ENCODE results near the gene AGK. TPM values are rescaled to one million over a fixed set of nuclear protein-coding genes. Genes with fewer than 3 reads are reported as not detected.

AGK gene
- total RNA-seq, 4 donors from 2014 or later, result 11.8 to 73.8 (median 38.4) TPM

DNA sequence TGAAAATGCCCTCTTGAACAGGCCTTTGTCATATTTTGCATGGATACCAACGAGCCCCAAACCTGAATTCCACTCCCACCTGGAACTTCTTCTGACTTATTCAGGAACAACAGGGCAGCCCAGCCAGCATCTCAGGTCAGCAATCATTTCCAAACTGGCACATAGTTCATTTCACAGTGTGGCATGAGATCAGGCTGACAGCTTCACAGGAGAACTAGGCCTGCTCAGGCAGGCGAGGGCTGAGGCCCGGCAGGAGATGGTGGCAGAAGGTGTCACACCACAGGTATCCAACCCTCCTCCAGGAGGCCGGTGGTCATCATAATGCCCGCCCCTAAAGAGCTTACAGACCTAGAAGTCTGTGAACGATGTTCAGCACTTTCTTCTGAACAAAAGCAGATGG is 108.3 kb downstream of the AGK start:
- no peak overlapping the region for H3K4me3 ChIP-seq
- no peaks in the 10 kb centered on the region for H3K4me1 ChIP-seq
- H3K27me3 ChIP-seq, result no peaks in the 10 kb centered on the region
- DNase-seq, result no peak
- TF ChIP-seq POLR2A (IDR thresholded peaks at IDR 0.05), result no peak
- TF ChIP-seq, protein P1, sequence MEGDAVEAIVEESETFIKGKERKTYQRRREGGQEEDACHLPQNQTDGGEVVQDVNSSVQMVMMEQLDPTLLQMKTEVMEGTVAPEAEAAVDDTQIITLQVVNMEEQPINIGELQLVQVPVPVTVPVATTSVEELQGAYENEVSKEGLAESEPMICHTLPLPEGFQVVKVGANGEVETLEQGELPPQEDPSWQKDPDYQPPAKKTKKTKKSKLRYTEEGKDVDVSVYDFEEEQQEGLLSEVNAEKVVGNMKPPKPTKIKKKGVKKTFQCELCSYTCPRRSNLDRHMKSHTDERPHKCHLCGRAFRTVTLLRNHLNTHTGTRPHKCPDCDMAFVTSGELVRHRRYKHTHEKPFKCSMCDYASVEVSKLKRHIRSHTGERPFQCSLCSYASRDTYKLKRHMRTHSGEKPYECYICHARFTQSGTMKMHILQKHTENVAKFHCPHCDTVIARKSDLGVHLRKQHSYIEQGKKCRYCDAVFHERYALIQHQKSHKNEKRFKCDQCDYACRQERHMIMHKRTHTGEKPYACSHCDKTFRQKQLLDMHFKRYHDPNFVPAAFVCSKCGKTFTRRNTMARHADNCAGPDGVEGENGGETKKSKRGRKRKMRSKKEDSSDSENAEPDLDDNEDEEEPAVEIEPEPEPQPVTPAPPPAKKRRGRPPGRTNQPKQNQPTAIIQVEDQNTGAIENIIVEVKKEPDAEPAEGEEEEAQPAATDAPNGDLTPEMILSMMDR (IDR thresholded peaks at IDR 0.05), result no peak
- H3K27ac ChIP-seq, result no peak overlapping the region
- H3K36me3 ChIP-seq, result no peaks in the 10 kb centered on the region
- no peaks in the 10 kb centered on the region for H3K9me3 ChIP-seq
- intact Hi-C loops (cut with DNase I; ENCODE audit: low total_unique reads), result no loop called here

DNA sequence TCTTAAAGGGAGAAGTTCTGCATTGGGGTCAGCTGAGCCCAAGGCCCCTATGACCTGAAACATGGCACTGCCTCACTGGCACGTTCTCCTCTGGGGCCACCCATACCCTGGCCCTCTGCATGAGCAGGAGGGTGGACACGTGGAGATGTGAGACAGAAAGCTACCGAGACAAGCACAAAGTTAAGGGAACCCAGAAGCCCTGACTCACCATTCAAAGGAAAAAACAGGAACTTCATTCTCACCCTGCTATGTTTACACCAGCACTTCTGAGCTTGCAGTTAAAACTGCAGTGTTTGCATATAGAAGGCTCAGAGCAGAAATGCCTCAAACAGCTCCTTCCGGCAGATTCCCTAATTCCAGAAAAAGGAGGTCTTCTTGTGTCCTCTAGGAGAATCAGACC is 109.0 kb downstream of the AGK start:
- intact Hi-C loops (cut with DNase I; ENCODE audit: low total_unique reads), result no loop called here
- Histone ChIP-seq H3K4me3 (no peak overlapping the region), H3K4me1 (no peaks in the 10 kb centered on the region), H3K9me3 (no peaks in the 10 kb centered on the region), H3K27ac (no peak overlapping the region), H3K27me3 (no peaks in the 10 kb centered on the region), H3K36me3 (no peaks in the 10 kb centered on the region)
- DNase-seq, result no peak
- no peak for TF ChIP-seq POLR2A (IDR thresholded peaks at IDR 0.05)
- TF ChIP-seq, protein P1 (IDR thresholded peaks at IDR 0.05), result no peak

DNA sequence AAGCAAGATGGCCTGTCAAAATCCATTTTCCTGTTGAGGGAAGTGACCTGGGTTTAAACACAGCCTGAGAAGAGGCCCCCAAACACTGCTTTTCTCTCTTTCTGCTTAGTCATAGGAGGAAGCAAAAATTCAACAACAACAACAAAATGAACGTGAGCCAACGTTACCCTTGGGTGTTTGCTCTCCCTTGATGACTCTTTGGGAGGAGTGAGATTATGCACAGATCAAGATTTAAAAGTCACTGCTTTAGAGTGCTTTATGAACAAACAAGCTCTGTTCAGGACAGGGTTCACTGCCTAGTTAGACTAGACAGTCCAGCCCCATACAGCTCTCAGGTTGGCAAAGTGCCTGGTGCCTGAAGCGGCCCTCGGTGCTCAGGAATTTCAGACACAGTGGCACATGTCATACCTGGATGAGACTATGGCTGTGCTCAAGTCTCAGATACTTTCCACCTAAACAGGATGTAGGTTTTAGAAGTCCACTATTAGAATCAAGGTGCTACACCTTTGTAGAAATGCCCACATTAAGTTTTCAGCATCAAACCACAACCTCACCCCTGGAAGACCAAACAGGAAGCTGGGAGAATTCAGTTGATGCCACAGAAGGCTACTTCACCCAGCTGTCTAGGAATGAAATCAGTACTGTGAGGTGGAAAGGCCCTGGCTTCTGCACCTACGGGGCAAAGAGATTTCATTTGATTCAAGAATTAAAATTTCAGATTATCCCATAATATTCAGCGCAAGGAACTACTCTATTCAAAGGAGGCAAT is 112.1 kb downstream of the AGK start:
- Histone ChIP-seq H3K27me3 (no peaks in the 10 kb centered on the region), H3K9me3 (no peaks in the 10 kb centered on the region), H3K36me3 (no peaks in the 10 kb centered on the region), H3K4me1 (no peaks in the 10 kb centered on the region), H3K4me3 (no peak overlapping the region), H3K27ac (no peak overlapping the region)
- TF ChIP-seq POLR2A (IDR thresholded peaks at IDR 0.05), result no peak
- TF ChIP-seq, protein P1 (IDR thresholded peaks at IDR 0.05), result no peak
- no peak for DNase-seq
- intact Hi-C loops (cut with DNase I; ENCODE audit: low total_unique reads), result no loop called here

- intact Hi-C loops (cut with DNase I; ENCODE audit: low total_unique reads), result no loop called here
- no peak for TF ChIP-seq POLR2A (IDR thresholded peaks at IDR 0.05)
- TF ChIP-seq, protein P1 (IDR thresholded peaks at IDR 0.05), result no peak
- DNase-seq, result no peak
- no peak overlapping the region for H3K4me3 ChIP-seq
- H3K4me1 ChIP-seq, result no peaks in the 10 kb centered on the region
- no peaks in the 10 kb centered on the region for H3K27me3 ChIP-seq
- H3K27ac ChIP-seq, result no peak overlapping the region
- H3K9me3 ChIP-seq, result no peaks in the 10 kb centered on the region
- no peaks in the 10 kb centered on the region for H3K36me3 ChIP-seq
Observed at GRCh38 chr7:141664450-141664849, 113.2 kb downstream of the AGK start.

DNA sequence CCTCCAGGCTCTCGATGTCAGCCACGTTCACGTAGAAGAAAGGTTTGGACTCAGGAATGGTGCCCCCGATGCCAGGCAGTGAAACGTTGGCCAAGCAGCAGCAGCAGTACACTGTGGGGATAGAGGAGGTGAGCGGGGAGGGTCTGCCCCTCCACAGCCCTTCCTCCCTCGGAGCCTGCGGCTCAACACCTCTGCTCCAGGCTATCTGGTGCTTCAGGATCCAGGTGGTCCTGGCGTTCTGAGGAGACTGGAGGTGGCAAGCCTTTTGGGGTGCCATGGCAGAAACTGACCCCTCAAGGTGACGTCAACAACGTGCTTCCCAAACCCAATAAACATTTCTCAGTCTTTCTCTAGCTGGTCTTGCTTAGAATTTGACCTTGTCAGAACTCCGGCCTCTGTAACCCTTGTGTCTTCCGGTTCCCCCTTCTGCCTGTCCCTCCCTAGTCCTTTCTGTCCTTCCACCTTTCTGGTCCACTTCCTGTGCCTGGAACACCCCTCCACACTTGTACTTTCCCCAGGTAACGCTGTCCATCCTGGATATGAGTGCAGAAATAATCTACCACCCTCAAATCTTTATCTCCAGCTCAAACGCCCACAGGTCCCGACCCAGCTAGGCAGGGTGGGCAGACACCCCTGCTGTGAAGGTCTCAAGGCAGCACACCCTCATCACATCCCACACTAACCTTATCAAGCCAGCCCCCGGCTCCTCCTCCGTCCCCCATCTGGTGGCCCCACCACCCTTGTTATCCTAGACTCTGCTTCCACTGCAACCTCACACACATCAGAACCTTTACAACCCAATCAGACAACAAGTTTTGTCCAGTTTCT is 114.2 kb downstream of the AGK start:
- no peak overlapping the region for H3K4me3 ChIP-seq
- no peaks in the 10 kb centered on the region for H3K4me1 ChIP-seq
- no peak for DNase-seq
- intact Hi-C loops (cut with DNase I; ENCODE audit: low total_unique reads), result no loop called here
- H3K9me3 ChIP-seq, result no peaks in the 10 kb centered on the region
- TF ChIP-seq POLR2A (IDR thresholded peaks at IDR 0.05), result no peak
- TF ChIP-seq, protein P1 (IDR thresholded peaks at IDR 0.05), result no peak
- H3K27me3 ChIP-seq, result no peaks in the 10 kb centered on the region
- H3K27ac ChIP-seq, result no peak overlapping the region
- no peaks in the 10 kb centered on the region for H3K36me3 ChIP-seq

Data from uterus (tissue), 4 donors.